Measurements from ENCODE around the gene INHBB.
A peak's percentile ranks its signal among the peaks of the same experiment; 100 is the strongest.
"Not testable (repeated sequence)": the region's sequence is repeated elsewhere in the genome, so short reads cannot be mapped to it uniquely, and the experiment has no call there.

Gene INHBB

GRCh38 chr2:120316528-120317179 lies 29.3 kb upstream of the INHBB start:
- DNase-seq: no peak

DNA sequence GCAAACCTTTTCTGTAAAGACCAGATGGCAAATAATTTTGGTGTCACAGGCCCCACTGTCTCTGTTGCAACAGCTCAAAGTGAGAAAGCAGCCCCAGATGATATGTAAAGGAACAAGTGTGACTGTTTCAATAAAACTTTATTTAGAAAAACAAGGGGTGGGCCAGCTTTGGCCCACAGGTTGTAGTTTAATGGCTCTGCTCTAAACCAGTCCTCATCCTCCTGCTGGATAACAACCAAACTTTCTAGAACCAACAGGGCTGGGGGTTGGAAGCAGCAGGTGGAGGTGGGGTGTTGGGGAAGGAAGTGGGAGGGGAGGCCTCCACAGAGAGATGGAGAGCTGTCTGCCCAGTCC lies 28.8 kb upstream of the INHBB start:
- DNase-seq: no peak

DNA sequence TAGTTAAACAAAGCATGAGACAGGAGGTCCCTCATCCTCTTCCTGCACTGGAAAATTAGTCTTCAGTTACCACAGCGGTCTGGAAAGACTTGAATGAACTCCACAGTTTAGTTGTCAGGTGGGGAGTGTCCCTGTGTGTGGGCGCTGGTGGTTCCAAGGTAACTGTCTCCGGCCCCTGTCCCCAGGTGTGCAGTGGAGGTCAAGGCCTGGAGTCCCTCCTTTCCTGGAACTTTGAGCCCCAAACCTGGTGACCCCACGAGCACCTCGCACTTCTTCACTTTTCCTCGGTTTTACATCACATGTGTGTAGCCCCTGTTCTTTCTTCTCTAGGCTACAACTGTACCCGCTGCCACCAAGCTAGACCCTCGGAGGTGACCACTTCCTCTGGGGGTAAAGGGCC lies 28.0 kb upstream of the INHBB start:
- no peak for DNase-seq

GRCh38 chr2:120318626-120319025 lies 27.3 kb upstream of the INHBB start:
- DNase-seq: peak; percentile 6

GRCh38 chr2:120319123-120319522 lies 26.8 kb upstream of the INHBB start:
- DNase-seq: no peak

- DNase-seq: no peak
Measured at GRCh38 chr2:120319686-120320317, 26.1 kb upstream of the INHBB start.

DNA sequence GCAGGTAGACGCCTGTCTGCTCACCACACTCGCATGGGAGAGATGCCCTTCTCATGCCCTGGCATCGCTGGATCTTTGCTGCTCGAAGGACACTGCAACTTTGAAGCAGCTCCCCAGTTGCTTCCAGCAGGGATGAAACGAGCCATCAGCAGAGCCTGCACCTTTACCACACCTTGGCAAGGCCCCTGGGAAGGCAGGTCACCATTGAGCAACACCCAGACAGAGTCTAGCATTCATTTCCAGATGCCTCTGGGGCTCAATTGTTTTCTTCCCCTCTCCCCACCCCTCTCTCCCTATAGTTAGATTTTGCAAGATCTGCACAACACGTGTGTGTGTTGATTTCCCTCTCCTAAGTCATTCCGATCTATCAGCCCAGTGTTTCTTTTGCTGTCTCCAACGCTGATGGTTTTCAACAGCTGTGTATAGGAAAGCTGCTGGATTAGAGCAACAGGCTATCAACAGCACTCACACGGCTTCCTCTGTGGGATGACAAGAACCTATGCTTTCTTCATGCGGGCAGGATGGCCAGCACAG lies 25.6 kb upstream of the INHBB start:
- no peak for DNase-seq

- not testable (repeated sequence) for DNase-seq
Measured at GRCh38 chr2:120320887-120321556, 24.9 kb upstream of the INHBB start.

DNA sequence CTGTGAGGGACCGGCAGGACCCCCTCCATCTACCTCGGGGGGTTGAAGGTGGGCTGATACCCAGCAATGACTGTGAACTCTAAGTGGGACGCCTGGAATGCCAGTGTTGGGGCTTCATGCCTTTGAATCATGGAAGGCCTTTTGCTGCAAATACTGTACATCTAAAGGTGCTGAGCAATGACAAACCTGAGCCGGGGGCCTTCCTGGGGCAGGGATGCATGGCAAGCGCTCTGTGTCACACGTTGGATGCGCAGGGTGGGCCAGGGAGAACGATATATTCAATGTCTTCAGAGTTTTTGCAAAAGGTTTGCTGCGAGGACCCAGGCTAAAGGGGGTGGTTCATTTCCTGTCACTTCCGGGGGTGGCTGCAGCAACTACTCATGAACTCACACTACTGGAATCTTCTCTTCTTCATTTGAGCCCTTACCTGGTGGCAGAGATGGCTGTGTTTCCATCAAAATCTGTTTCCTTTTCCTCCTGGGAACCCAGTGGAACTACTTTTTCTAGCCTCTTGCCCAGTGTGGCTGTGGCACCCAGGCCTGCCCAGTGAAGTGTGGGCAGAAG lies 24.1 kb upstream of the INHBB start:
- DNase-seq: no peak

GRCh38 chr2:120322329-120322728 lies 23.6 kb upstream of the INHBB start:
- DNase-seq: no peak

- no peak for DNase-seq
Measured at GRCh38 chr2:120323214-120323613, 22.7 kb upstream of the INHBB start.

- DNase-seq: peak; percentile 17
Measured at GRCh38 chr2:120323807-120324399, 22.0 kb upstream of the INHBB start.

DNA sequence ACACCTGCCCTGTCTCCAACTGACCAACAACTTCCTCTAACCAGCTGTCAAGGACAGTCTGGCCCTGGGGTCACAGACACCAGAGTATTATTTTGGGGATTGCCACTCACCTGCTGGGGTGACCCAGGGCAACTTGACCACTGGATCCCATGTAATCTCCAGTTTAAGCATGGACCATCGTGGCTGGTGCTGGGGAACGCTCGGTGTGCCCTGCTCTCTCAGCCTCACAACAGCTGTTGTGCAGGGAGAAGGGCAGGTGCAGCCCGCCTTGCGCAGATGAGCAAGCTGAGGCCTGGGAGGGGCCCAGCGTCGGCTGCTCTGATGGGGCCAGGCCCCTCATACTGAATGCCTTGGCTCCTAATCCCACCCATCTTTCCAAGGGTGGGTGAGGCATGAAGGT lies 21.0 kb upstream of the INHBB start:
- DNase-seq: no peak

- no peak for DNase-seq
Measured at GRCh38 chr2:120326066-120326465, 19.9 kb upstream of the INHBB start.

GRCh38 chr2:120330946-120331822 lies 14.8 kb upstream of the INHBB start:
- no peak for DNase-seq

DNA sequence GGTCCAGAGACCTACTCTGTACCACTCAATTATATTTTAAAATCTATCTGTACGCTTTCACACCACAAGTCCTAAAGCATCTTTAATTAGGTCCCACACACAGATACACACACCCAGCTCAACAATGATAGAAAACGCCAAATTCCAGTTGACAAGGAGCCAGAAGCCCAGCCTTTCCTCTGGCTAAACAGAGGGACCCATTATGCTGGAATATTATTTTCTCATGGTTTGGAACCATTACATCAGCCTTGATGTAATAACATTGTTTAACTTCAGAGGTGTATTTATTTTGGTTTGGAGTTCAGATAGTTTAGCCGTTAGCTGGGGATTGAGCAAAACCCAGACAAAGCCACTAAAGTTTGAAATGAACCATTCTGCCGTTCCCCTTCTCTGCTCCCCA lies 14.0 kb upstream of the INHBB start:
- no peak for DNase-seq

- no peak for DNase-seq
Measured at GRCh38 chr2:120332384-120332783, 13.6 kb upstream of the INHBB start.

DNA sequence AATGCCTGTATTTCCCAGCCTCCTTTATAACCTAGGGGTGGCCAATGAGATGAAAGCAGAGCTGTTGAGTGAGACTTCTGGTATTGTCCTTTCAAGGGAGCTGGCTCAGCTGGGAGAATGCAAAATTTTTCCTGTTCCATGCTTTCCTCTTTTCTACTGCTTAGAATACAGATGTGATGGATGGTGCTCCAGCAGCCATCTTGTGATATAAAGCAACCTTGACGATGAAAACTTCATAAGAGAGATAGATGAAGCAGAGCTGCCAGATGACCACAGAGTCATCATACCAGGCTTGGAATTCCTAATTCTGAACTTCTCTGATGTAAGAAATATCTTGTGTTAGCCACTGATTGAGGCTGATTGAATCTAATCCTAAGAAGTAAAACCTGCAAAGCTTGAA lies 11.9 kb upstream of the INHBB start:
- DNase-seq: no peak

DNA sequence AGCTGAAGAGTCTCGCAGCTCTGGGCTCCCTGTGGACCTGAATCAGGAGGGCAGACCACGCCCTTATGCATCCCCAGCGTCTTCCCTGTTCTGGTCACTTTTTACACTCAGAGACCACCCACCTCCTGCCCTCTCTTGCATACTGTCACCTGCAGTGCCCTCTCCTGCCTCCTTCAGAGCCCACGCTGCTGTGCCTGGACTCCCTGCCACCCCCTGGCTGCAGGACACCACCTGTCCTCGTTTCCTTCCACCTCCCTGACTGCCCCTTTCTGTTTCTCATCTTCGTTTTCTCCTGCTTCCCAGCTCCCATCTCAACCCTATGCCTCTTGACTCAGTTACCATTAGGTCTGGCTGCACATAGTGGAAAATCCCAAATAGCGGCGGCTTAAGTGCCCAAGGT lies 9.2 kb upstream of the INHBB start:
- no peak for DNase-seq

- no peak for DNase-seq
Measured at GRCh38 chr2:120338015-120338414, 7.9 kb upstream of the INHBB start.

DNA sequence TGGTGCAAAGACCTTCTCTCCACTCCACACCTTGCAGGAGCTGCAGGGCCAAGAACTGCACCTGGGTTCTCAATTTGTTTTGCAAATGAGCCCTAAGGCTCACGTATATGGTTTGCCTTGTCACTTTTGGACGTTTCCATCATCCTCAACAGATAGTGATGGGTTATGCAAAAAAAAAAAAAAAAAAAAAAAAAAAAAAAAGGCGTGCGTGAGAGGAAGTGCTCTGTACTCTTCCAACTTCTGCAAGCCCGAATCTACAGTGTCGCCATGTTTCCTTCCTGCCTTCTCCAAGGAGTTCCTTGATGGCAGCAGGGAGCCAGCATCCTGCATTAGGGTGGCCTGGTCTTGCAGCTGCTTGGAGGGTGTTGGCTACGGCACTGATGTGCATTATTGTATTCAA lies 4.0 kb upstream of the INHBB start:
- DNase-seq: no peak

DNA sequence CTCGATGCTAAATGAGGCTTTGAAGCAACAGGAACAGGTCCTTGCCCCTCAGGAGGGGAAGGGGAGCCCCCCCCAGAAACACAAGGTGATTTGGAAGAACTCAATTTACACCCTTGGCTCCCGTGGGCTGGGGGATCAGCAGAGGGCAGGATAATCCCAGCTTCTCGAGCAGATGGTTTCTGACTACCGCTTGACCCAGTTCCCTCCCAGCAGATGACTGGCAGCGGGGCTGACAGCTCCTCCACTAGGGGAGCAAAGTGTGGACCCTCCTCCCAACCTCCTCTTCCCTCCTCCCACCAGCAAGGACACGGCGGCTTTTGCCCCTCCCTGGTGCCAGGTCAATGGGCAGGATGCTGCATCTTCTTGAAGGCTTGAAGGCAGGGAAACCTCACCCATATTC lies 3.5 kb upstream of the INHBB start:
- no peak for DNase-seq

GRCh38 chr2:120343100-120343432 lies 2.9 kb upstream of the INHBB start:
- no peak for DNase-seq

Measured in hematopoietic multipotent progenitor cell treated with erythropoietin and hydrocortisone succinate and interleukin-3 and kit ligand, for 8 days (in vitro differentiated cells).